Stimulated activated CD8-positive, alpha-beta memory T cell treated with anti-CD3 and anti-CD28 coated beads, Interleukin-12 subunit alpha, Interleukin-12 subunit beta, amount 100 ng/mL, for 1 hour (primary cell): Measurements from ENCODE around the gene S100A8.

Experiments
- DNase-seq: peaks from one replicate; pipeline ENCODE4 v3.0.0-alpha.2; 2020; ENCODE audit warnings: low read depth

Gene S100A8

DNA sequence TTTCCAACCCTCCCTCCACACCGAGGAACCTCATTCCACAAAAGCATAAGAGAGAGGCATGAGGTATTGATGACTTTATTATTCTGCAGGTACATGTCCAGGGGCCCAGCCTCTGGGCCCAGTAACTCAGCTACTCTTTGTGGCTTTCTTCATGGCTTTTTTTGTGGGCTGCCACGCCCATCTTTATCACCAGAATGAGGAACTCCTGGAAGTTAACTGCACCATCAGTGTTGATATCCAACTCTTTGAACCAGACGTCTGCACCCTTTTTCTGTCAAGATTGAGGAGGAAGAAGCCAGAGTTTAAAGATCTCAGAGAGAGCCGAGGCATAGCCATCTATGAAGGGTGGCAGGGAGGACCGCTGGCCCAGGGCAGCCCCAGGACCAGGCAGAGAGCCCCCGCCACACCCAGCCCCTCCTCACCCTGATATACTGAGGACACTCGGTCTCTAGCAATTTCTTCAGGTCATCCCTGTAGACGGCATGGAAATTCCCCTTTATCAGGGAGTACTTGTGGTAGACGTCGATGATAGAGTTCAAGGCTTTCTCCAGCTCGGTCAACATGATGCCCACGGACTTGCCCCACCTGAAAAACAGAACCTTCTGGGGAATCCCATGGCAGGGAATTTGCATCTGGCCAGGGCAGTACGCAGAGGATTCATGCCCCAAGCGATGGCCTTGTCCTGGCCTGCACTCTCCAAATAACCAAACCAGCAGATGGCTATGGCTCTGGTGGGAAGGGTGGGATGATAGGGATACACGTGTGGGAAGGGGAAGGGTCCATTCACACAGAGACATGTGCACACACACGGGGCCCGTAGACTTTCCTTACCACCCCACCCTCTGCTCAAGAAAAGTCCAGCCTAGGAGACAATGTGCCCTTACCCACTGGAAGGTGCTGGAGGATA is 647 bp downstream of the S100A8 start:
- DNase-seq: no peak

GRCh38 chr1:153389401-153389800 is 1.5 kb downstream of the S100A8 start:
- no peak for DNase-seq

- no peak for DNase-seq
Measured at GRCh38 chr1:153387785-153388184, 3.1 kb downstream of the S100A8 start.

DNA sequence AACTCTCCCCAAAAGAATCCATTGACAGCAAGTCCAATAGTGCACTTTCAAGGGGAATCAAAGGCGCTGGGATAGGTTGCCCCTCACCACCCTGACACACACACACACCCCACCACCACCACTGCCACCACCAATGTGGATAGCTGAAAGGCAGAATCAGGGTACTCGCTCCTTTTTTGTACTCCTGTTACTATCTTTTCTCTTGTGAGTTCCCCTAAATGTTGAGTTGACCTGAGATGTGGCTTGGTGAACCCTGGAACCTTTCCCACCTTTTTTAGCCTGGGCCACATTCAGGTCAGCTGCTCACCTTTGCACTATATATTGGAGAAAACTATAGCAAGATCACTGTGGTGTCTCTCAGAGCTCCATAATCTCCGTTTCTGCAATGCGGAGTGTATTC is 3.9 kb downstream of the S100A8 start:
- DNase-seq: no peak

DNA sequence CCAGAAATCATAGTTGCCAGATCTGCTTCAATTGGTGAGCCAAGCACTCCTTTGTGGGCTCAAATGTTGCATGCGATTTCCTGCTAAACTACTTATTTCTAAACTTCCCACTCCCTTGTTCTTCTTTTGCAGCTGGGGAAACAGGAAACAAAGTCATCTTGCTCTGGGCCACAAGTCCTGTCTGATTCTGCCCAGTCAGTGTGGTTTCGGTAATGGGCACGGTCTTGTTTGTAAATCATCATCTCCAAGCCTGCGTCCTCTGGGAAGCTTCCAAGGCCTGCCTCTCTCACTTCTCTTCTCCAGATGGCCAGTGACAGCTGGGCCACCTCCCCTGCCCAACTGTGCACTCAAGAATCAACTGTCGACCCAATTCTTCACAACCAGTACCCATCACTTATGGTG is 4.4 kb downstream of the S100A8 start:
- DNase-seq: no peak

DNA sequence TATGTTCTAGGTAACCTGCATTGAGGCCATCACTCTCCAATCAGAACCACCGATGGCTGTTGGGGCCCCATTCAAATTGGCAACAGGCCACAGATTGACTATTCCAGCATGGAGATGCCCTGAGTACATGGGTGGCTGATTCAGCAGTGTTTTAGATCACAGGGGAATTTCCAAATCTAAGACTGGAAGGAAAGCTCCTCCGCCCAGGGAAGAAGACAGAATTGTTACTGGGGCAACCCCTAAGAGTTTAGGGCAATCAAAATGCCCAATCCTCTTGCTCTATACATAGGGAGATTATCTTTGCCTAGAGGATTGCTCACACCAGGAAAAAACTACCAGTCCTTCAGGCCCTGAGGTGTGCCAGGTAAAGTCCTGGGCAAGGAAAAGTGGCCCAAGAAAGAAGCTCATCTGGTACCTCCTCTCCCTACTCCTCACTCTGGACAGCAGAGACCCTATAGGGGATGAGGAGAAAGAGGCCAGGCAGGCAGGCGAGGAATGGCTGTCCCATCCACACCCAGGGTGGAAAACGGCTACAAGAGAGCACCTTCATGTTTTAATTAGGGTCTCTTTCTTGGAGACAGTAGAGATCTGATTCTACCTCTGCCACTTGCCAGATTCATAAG is 5.8 kb downstream of the S100A8 start:
- no peak for DNase-seq

DNA sequence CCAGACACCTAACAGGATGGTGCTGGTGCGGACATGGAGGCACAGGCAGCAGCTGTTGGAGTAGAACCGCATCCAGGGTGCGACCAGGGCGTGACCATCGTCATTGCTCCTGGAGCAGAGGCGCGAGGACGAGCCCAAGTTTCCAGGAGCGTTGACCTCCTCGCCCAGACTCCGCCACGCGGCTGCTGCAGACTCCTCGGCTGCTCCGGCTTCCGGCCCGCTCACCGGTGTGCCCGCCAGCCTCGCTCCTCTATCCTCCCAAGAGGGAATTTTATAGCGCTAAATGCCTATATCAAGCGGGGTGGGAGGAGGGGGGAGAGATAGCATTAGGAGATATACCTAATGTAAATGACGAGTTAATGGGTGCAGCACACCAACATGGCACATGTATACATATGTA is 10.2 kb downstream of the S100A8 start:
- no peak for DNase-seq

DNA sequence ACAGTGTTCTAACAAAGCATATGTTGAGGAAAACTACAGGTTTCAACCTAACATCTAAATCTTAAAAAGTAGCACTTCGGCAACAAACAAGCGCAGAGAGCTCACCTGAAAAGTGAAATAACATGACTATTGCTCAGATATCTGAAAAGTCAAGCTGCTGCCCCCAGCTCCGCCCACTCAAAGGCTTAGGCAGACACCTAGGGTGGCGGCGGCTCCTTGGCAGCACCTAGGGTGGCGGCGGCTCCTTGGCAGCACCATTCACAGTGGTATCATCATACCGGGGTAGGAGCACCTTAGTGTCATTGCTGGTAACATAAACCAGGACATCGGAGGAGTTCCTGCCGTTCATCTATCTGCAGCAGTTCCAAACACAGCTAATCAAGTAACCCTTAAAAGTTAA is 11.3 kb downstream of the S100A8 start:
- DNase-seq: no peak

DNA sequence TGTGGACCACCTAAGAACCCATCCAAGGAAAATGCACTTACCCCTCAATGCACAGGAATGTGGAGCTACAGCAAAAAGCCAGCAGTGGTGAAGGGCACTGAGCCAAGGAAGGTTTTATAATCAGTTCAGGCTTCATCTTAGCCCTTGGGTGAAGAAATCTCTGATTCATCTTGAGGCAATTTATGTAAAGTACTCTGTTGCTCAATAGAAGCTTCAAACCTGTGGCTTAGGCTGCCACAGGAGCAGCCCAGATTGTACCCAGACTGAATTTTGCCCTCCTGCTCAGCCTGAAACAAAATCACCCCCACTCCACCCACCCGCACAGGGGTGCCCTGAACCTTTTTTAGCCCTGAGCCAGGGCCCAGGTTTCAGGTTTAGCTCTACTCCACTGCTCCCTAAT is 15.4 kb downstream of the S100A8 start, which contains the start of gene S100A12:
S100A12 (minus strand) TSS at position 111 of the 400 bp plus-strand sequence. CDS start 1,029 bp downstream, outside the sequence.
- no peak for DNase-seq

- DNase-seq: no peak
Measured at GRCh38 chr1:153374071-153374470, 16.8 kb downstream of the S100A8 start.

GRCh38 chr1:153372571-153372970 is 18.3 kb downstream of the S100A8 start:
- no peak for DNase-seq

DNA sequence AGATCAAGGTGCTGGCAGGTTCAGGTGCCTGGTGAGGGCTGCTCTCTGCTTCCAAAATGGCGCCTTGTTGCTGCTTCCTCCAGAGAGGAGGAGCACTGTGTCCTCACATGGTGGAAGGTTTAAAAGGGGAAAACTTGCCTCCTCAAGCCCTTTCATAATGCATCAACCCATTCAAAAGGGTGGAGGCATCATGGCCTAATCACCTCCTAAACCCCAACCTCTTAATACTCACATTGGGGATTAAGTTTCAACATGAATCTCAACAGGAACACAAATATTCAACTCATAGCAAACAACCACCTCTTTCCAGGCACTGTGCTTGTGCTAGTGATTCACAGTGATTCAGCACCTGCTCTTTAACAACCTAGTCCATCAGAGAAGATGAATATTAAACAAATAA is 19.6 kb downstream of the S100A8 start:
- DNase-seq: no peak

- DNase-seq: no peak
Measured at GRCh38 chr1:153370146-153370545, 20.7 kb downstream of the S100A8 start.

DNA sequence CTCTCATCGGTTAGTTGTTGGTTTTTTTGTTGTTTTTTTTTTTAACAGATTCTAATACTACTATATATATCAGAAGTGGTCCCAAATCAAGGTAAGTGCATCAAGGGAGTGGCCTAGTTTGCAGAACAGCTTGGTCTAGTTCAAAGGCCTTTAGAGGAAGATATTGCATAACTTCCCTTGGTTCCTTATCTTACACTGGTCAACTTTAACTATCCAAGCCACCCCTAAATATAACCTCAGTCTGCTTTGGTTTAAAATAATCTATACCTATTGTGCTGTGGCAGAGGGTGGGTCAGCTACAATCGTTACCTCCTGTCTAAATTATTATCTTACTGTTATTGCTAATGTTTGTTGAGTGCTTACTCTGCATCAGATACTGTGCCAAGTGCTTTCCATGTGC is 22.4 kb downstream of the S100A8 start:
- DNase-seq: no peak

- no peak for DNase-seq
Measured at GRCh38 chr1:153367090-153367489, 23.8 kb downstream of the S100A8 start.

DNA sequence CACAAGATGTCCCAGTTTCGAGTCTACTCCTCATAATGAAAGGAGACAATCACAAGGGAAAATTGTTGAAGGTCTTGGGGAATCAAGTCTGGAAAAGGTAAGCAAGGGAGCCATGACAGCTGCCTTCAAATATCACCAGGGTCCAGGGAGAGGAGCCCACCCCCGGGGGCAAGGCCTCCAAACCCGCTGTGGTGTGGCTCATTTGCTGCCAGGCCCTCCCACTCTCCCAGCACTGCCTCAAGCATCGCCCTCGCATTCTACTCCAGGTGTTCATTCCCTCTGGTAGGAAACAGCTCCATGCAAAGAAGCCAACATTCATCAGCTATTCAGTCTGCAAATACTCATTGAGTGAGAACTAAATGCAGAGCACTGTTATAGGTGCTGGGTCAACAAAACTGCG is 24.6 kb downstream of the S100A8 start:
- DNase-seq: no peak

DNA sequence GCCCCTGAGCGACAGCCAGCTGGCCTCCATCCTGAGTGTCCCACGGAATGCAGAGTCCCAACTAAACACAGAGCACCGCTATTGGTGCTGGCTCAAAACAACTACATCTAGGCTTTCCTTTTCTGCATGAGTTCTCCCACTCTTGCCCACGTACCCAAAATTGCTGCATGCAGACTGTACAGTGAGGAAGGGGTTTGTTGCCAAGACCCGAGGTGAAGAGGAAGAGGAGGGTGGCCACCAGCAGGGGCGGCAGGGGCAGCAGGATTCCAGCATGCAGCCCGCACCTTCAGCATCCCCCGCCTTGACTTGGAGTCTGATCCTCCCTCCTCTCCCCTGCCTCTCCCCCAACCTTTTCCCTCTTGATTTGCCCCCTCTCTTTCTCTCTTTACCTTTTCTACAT is 25.2 kb downstream of the S100A8 start:
- no peak for DNase-seq

GRCh38 chr1:153364766-153365666 is 25.9 kb downstream of the S100A8 start:
- no peak for DNase-seq

DNA sequence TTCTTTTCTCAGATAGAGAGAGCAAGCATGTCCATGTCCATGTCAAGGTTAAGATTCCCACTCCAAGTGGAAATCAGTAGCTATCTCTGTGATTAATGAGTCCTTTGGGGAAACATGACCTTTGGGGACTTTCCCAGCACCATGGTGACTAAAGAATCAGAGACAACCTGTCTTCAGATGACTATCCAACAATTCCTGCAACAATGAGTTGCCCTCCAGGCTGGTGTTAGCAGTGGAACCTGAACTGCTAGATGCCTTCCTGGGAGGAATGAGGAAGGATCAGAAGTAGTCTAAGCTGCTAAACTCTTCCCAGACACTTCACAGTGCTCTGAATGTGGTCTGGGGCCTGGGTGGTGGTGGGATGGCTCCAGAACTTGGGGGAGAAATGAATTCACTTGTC is 26.7 kb downstream of the S100A8 start:
- no peak for DNase-seq

DNA sequence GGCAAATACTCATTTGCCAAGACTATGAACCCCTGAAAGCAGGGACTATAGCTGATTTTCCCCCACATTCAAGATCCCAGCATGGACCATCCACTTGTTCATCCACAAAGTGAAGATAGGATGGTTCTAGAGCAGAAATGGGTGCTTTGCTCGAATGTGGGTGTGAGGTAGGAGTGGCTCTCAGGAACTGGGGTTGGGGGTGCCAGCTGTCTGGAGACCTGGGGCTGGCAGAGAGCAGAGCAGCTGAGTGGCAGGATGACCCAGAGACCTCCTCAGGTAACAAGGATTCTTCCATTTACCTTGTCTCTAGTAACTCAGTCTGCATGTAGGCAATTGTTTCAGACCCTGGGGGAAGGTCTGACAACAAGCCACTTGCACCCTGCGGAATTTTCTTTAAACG is 27.2 kb downstream of the S100A8 start:
- no peak for DNase-seq

- no peak for DNase-seq
Measured at GRCh38 chr1:153362187-153362775, 28.6 kb downstream of the S100A8 start.

- no peak for DNase-seq
Measured at GRCh38 chr1:153361480-153362109, 29.3 kb downstream of the S100A8 start.
